ENCODE data around the gene ZNF521. TPM values are rescaled to one million over a fixed set of nuclear protein-coding genes. Genes with fewer than 3 reads are reported as not detected.

The ZNF521 gene
- total and polyA plus RNA-seq, 2 experiments from 2014 or later = 3.1 to 9.2 TPM

- TF ChIP-seq ZNF462 (CRISPR knock-in tag; IDR thresholded peaks at IDR 0.05) (no peak), ZNF114 (CRISPR knock-in tag; IDR thresholded peaks at IDR 0.05) (no peak), ZNF331 (CRISPR knock-in tag; IDR thresholded peaks at IDR 0.05; ENCODE audit: low read depth) (no peak), JUNB (IDR thresholded peaks at IDR 0.05; ENCODE audit: unreplicated experiment) (no peak), CREB1 (CRISPR knock-in tag; IDR thresholded peaks at IDR 0.05; ENCODE audit: low read depth) (no peak), POLR2AphosphoS5 (IDR thresholded peaks at IDR 0.05; ENCODE audit: low read depth) (no peak), NANOG (IDR thresholded peaks at IDR 0.05; ENCODE audit: borderline replicate concordance) (no peak), REST (IDR thresholded peaks at IDR 0.05; ENCODE audit: unreplicated experiment) (no peak), EZH2 (IDR thresholded peaks at IDR 0.05; ENCODE audit: low read depth, unreplicated experiment) (no peak), STAT1 (IDR thresholded peaks at IDR 0.05; ENCODE audit: unreplicated experiment) (no peak)
Measured at GRCh38 chr18:25239151-25239550, 112.8 kb downstream of the ZNF521 start (continued).

Data from GM23338 (cell line).